Omental fat pad (tissue), 4 donors: ENCODE results near the gene MID1. TPM values are rescaled to one million over a fixed set of nuclear protein-coding genes. Genes with fewer than 3 reads are reported as not detected.

Experiments used
- ATAC-seq: fragments of 150-250 bp; one replicate; pipeline ENCODE4 v1.9.1; 2016; ENCODE audit warnings: mild to moderate bottlenecking, moderate library complexity; ENCODE audit not compliant: low FRiP score
- DNase-seq: peaks from one replicate; pipeline ENCODE4 v3.0.0-alpha.2; 2019; ENCODE audit warnings: low spot score
- CTCF ChIP-seq, 3 donors: fragments of 450-650 bp; IDR thresholded peaks; one replicate each; pipeline ENCODE4 v1.5.1; 2016 to 2017; ENCODE audit warnings: antibody characterized with exemption in 3 of 3, mild to moderate bottlenecking in 3 of 3, moderate library complexity in 2 of 3
- total RNA-seq, 4 donors: library from RNA; depleted of rRNA; stranded (reverse); fragments of >200 nt; gene quantifications; one replicate each; pipeline ENCODE4 v1.1.0, GENCODE V29; 2016

Gene MID1
- total RNA-seq, 4 donors from 2014 or later = 8.3 to 14.5 (median 10.8) TPM

GRCh38 chrX:10549280-10549679, 71.1 kb downstream of the MID1 start:
- DNase-seq (no peak), ATAC-seq (no peak)
- TF ChIP-seq CTCF (IDR thresholded peaks at IDR 0.05) = no peak

GRCh38 chrX:10548688-10549087, 71.7 kb downstream of the MID1 start:
- ATAC-seq (no peak), DNase-seq (no peak)
- TF ChIP-seq CTCF (IDR thresholded peaks at IDR 0.05) = no peak

- DNase-seq (no peak), ATAC-seq (no peak)
- TF ChIP-seq CTCF (IDR thresholded peaks at IDR 0.05) = no peak
Measured at GRCh38 chrX:10545882-10546281, 74.5 kb downstream of the MID1 start.

- ATAC-seq (no peak), DNase-seq (no peak)
- TF ChIP-seq CTCF (IDR thresholded peaks at IDR 0.05) = no peak
Measured at GRCh38 chrX:10542586-10542985, 77.8 kb downstream of the MID1 start.

- DNase-seq = no peak
- no peak for ATAC-seq
Measured at GRCh38 chrX:10538831-10539230, 81.6 kb downstream of the MID1 start.

GRCh38 chrX:10537308-10537707, 83.1 kb downstream of the MID1 start:
- DNase-seq = no peak
- no peak for TF ChIP-seq CTCF (IDR thresholded peaks at IDR 0.05)
- no peak for ATAC-seq

More at GRCh38 chrX:10538831-10539230, 81.6 kb downstream of the MID1 start:
- no peak for TF ChIP-seq CTCF (IDR thresholded peaks at IDR 0.05)

GRCh38 chrX:10536744-10537143, 83.6 kb downstream of the MID1 start:
- no peak for DNase-seq
- no peak for ATAC-seq
- TF ChIP-seq CTCF (IDR thresholded peaks at IDR 0.05) = no peak
